Astrocyte (in vitro differentiated cells and primary cell): ENCODE results near the gene WBP1.
"Not testable (repeated sequence)": the region's sequence is repeated elsewhere in the genome, so short reads cannot be mapped to it uniquely, and the experiment has no call there.

ENCODE experiments used
- EZH2 ChIP-seq: IDR thresholded peaks from 2 replicates; pipeline ENCODE4 v1.6.1; 2012; ENCODE audit warnings: mild to moderate bottlenecking, low read length, inconsistent platforms; ENCODE audit not compliant: insufficient read depth
- TF ChIP-seq, protein P1 (sequence below): IDR thresholded peaks from 2 replicates; pipeline ENCODE4 v1.5.1; 2011; ENCODE audit warnings: low read depth, mild to moderate bottlenecking, inconsistent platforms, low read length, moderate library complexity; ENCODE audit not compliant: insufficient read depth

DNA sequence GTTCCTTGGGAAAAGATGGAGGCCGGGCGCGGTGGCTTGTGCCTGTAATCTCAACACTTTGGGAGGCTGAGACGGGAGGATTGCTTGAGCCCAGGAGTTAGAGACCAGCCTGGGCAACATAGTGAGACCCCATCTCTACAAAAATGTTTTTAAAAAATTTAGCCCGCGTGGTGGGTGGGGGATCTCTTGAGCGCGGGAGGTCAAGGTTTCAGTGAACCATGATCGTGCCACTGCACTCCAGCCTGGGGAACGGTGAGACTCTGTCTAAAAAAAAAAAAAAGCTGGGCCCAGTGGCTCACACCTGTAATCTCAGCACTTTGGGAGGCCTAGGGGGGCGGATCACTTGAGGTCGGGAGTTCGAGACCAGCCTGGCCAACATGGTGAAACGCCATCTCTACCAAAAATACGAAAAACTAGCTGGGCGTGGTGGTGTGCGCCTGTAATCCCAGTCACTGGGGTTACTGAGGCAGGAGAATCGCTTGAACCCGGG lies 25.5 kb downstream of the WBP1 start:
- TF ChIP-seq, protein P1, sequence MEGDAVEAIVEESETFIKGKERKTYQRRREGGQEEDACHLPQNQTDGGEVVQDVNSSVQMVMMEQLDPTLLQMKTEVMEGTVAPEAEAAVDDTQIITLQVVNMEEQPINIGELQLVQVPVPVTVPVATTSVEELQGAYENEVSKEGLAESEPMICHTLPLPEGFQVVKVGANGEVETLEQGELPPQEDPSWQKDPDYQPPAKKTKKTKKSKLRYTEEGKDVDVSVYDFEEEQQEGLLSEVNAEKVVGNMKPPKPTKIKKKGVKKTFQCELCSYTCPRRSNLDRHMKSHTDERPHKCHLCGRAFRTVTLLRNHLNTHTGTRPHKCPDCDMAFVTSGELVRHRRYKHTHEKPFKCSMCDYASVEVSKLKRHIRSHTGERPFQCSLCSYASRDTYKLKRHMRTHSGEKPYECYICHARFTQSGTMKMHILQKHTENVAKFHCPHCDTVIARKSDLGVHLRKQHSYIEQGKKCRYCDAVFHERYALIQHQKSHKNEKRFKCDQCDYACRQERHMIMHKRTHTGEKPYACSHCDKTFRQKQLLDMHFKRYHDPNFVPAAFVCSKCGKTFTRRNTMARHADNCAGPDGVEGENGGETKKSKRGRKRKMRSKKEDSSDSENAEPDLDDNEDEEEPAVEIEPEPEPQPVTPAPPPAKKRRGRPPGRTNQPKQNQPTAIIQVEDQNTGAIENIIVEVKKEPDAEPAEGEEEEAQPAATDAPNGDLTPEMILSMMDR, result not testable (repeated sequence)
- TF ChIP-seq EZH2, result not testable (repeated sequence)
